IPS-NIHi7 (cell line): ENCODE measurements around the gene SRPX2.

ENCODE experiments used
- DNase-seq: peaks from one replicate; pipeline ENCODE4 v3.0.0; 2012; ENCODE audit warnings: mixed read lengths; ENCODE audit errors: extremely low spot score

The SRPX2 gene, protein sequence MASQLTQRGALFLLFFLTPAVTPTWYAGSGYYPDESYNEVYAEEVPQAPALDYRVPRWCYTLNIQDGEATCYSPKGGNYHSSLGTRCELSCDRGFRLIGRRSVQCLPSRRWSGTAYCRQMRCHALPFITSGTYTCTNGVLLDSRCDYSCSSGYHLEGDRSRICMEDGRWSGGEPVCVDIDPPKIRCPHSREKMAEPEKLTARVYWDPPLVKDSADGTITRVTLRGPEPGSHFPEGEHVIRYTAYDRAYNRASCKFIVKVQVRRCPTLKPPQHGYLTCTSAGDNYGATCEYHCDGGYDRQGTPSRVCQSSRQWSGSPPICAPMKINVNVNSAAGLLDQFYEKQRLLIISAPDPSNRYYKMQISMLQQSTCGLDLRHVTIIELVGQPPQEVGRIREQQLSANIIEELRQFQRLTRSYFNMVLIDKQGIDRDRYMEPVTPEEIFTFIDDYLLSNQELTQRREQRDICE

DNA sequence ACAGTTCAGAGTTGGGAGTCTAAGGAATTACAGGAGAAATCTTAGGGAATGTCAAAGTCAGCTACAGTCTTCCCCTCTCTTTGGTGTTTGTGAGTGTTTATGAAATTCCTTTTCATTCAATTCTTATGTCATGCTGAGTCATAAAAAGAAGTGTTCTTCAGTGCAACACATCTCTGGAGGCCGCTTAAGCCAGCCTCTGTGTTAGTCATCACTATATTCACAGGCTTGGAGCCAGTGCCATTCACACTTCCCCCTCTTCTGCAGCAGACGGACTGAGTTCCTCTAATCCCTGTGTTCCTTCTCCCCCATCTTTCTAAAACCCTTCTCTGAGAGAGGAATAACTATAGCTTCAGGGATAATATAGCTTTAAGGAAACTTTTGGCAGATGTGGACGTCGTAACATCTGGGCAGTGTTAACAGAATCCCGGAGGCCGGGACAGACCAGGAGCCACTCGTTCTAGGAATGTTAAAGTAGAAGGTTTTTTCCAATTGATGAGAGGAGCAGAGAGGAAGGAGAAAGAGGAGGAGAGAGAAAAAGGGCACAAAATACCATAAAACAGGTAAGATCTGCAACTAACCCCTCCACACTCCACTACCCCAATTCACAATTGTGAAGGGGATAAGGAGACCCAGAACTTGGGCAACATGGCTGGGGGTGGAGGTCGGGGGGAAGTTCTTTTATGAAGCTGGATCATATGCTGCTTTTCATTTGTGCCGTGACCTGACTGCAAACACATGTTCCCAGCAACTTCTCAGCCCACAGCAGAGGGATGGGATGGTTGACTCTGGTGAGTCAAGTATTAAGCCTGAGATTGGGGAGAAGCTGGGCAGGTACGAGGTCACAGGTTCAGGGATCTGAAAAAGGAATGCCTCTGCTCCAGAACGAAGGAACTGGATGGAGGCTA is at the start of gene SRPX2:
Gene SRPX2, plus strand, starts transcription at position 244 of the 905 bp plus-strand sequence. CDS start 2,124 bp downstream, outside the sequence.
- DNase-seq, result no peak

GRCh38 chrX:100596601-100597000 is 47.4 kb upstream of the SRPX2 start:
- DNase-seq, result no peak

- no peak for DNase-seq
Observed at GRCh38 chrX:100599456-100599855, 44.5 kb upstream of the SRPX2 start.

DNA sequence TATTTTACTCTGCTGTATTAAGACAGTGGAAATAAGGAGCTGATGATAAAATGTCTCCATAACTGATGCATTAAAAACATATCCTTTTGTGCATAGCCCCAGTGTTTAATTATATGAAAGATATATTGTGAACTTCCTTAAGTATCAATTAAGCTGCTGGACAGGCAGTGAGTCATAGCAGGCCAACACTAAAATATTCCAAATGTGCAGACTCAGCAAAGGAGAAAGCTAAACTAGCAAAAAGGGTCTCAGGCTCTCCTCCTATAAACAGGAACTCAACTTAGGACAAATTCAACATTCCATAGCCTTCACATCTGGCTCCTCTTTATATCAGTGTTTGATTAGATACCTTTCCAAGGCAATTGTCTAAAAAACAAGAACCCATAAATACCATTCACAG is 43.7 kb upstream of the SRPX2 start:
- DNase-seq, result no peak

- no peak for DNase-seq
Observed at GRCh38 chrX:100600758-100601157, 43.2 kb upstream of the SRPX2 start.

DNA sequence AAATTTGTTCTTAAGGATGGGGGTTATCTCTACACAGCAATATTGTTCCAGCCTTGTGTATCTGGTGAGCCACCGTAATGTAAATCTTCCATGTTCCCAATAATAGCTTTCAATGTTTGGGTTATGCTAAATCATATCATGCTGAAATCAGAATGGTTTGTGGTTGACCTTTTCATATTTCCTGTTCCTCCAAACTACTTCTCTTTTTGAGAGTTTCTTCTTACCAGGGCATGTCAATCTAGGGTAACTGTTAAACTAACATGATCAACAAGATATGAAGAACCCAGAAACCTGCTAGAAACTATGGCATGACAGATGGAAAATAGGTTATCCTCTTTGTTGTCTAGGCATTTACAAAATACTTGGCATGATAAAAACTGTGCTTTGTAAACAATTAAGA is 37.2 kb upstream of the SRPX2 start:
- no peak for DNase-seq

GRCh38 chrX:100609591-100609990 is 34.4 kb upstream of the SRPX2 start:
- no peak for DNase-seq

GRCh38 chrX:100611951-100612350 is 32.0 kb upstream of the SRPX2 start:
- DNase-seq, result no peak

DNA sequence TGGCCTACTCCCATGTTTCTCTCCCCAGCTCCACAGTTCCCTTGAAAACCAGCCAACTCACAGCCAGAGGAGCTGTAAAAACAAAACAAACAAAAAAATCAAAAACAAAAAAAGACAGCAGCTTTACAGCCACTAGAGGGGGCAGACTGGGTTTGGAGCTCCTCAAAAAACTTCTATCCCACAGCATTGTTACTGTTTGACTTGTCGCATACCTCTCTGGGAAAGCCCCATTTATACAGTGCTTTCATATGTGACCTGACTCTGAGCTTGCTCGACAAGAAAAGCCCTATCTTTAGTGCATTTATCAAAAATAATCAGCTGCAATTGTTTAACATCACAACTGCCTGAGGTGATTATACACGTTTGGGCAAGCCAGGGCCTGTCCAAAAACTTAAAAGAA is 29.0 kb upstream of the SRPX2 start:
- peak; percentile 63 for DNase-seq

DNA sequence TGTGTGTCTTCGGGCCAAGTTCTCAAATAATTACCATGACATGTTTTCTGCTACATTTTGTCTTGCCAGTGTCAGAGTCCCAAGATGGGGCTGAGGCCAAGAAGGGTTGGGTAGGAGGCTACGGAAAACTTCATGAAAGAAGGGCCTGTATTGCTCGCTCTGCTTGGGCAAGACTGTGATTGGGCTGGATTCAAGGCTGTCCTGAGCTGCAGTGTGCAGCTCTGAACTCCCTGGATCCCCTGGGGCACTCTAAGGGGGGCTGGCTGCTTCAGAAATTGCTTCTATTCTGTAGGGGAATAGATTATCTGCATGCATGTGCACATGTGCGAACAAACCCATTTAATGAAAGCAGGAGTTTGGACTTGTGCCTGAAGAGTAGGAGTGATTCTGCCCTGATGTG is 21.0 kb upstream of the SRPX2 start:
- DNase-seq, result no peak

DNA sequence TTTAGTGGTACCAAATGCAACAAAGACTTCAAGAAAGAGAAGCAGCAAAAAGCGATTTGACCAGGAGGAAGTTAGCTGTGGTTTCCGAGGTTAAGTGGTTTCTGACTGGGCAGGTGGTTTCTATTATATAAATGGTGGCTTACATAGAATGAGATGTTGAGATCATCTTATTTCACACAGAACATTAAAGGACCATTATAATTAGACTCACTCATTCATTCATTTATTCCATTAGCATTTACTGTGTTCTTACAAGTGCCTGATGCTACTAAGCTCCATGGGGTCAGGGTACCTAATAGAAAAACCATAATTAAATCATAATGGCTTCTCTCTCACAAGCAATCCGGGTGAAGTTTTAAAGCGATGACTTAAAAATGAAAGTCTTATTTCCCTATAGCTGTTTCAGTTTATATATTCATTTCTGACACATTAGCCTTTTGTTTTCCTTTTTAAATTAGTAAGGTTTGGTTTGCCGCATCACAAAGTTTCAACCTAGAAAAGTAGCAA is 18.0 kb upstream of the SRPX2 start:
- no peak for DNase-seq

GRCh38 chrX:100635040-100635439 is 9.0 kb upstream of the SRPX2 start:
- no peak for DNase-seq

DNA sequence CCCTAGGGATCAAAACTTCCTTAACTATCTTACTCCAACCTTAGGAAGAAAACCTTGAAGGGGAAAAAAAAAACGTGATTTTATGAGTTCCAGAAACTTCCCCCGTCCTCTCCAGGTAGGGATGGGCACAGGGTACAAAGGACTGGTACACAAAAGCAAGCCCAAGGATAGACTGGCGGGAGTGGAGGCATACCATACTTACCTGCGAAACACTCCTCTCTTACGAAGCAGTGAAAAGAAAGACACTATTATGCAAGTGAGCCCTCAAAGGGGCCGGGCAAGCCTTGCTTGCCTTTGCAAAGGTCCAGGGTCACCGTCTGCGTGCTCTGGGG is 8.0 kb upstream of the SRPX2 start:
- no peak for DNase-seq

GRCh38 chrX:100636321-100636991 is 7.5 kb upstream of the SRPX2 start, which contains the start of gene TSPAN6:
Gene TSPAN6, minus strand, starts transcription at chrX:100636806. Its CDS starts 112 bp downstream, at chrX:100636694.
- DNase-seq, result peak; percentile 74

GRCh38 chrX:100642290-100642689 is 1.7 kb upstream of the SRPX2 start:
- peak; percentile 37 for DNase-seq

DNA sequence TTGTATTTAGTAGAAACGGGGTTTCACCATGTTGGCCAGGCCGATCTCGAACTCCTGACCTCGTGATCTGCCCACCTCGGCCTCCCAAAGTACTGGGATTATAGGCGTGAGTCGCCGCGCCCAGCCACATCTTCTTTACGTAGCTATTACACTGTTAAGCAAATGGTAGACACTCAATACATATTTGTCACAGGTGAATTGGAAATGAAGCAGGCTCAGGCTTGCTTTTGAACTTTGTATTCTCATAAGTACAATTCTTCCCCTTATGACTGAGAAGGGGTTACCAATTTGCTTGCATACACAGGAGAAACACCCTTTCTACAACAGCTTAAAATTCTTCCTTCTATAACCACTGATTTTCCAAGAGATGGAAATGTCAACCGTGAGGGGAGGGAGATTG is 787 bp upstream of the SRPX2 start:
- no peak for DNase-seq

GRCh38 chrX:100645106-100645505 is 1.1 kb downstream of the SRPX2 start:
- no peak for DNase-seq

GRCh38 chrX:100647095-100647494 is 3.1 kb downstream of the SRPX2 start:
- DNase-seq, result no peak

- no peak for DNase-seq
Observed at GRCh38 chrX:100647739-100648138, 3.7 kb downstream of the SRPX2 start.

GRCh38 chrX:100648458-100649417 is 4.7 kb downstream of the SRPX2 start:
- peak; percentile 44 for DNase-seq
